ENCODE measurements around the gene KLHDC3. TPM values are rescaled to one million over a fixed set of nuclear protein-coding genes. Genes with fewer than 3 reads are reported as not detected.

Gene KLHDC3
- total RNA-seq, 1 donor from 2014 or later = 70.8 TPM

DNA sequence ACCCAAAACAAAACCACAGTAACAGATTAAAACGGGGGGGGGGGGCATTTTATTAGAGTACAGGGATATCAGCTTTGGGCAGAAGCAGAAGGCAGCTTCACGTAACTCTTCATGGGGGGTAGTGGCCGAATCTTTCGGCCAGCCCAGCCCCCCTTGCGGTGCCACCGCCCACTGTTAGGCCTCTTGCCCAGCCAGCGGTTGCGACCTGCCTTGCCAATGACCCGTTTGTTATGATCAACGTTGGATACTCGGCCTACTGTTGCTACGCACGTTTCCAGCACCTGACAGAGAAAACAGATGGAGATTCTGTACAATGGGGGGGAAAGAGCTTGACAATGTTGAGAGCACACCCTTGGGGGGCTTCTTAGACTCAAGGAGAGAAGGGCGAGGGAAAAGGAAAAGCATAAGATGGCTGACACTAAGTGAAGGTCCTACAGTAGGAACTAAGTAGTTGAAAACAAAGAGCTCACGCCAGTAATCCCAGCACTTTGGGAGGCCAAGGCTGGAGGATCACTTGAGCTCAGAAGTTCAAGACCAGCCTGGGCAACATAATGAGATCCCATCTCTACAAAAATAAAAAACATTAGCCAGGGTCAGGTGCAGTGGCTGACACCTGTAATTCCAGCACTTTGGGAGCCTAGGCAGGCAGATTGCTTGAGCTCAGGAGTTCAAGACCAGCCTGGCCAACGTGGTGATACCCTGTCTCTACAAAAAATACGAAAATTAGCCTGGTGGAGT lies 40.3 kb downstream of the KLHDC3 start:
- DNase-seq (ENCODE audit: low read depth) = no peak
- TF ChIP-seq, protein P1, sequence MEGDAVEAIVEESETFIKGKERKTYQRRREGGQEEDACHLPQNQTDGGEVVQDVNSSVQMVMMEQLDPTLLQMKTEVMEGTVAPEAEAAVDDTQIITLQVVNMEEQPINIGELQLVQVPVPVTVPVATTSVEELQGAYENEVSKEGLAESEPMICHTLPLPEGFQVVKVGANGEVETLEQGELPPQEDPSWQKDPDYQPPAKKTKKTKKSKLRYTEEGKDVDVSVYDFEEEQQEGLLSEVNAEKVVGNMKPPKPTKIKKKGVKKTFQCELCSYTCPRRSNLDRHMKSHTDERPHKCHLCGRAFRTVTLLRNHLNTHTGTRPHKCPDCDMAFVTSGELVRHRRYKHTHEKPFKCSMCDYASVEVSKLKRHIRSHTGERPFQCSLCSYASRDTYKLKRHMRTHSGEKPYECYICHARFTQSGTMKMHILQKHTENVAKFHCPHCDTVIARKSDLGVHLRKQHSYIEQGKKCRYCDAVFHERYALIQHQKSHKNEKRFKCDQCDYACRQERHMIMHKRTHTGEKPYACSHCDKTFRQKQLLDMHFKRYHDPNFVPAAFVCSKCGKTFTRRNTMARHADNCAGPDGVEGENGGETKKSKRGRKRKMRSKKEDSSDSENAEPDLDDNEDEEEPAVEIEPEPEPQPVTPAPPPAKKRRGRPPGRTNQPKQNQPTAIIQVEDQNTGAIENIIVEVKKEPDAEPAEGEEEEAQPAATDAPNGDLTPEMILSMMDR (conservative IDR thresholded peaks at IDR 0.05; ENCODE audit: low read depth, low read length) = no peak
- peak overlapping the region; percentile 72 for H3K4me3 ChIP-seq (ENCODE audit: low read depth, low read length)

DNA sequence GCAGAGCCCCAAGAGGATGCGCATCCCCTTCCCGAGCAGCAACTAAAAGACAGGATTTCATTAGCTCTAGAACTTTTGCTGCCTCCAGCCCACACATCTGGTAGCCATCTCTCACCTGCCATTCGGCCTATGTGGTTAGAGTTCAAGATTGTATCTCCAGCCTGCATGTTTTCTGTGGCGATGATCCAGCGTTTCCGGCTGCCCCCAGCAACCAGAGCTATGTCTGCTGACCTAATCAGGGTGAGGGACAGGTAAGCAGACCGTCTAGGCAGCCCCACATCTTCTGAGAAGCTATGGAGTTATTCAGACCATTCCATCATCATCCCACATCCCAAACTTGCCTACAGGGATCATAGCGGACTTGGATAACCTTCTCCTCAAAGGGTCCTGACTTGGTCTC lies 41.9 kb downstream of the KLHDC3 start:
- TF ChIP-seq, protein P1 (conservative IDR thresholded peaks at IDR 0.05; ENCODE audit: low read depth, low read length) = no peak
- H3K4me3 ChIP-seq (ENCODE audit: low read depth, low read length) = no peak overlapping the region
- no peak for DNase-seq (ENCODE audit: low read depth)

DNA sequence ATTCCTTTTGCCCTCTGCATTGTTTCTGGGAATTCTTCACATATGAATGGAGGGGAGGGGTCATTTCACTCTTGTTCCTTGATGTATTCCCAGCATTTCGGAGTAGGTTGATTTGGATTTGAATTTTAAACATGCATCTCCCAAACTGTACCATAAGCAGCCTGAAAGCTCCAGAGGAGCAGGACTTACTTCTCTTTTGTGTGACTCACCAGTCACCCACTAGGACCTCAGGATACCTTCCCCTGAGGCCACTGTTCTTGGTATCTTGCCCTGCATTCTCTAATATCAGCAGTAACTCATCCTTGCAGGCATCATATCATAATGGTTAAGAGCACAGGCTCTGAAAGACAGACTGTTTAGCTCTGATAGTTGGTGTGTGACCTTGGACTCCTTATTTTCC lies 44.5 kb downstream of the KLHDC3 start:
- DNase-seq (ENCODE audit: low read depth) = no peak
- peak overlapping the region; percentile 90 for H3K4me3 ChIP-seq (ENCODE audit: low read depth, low read length)
- TF ChIP-seq, protein P1 (conservative IDR thresholded peaks at IDR 0.05; ENCODE audit: low read depth, low read length) = no peak

DNA sequence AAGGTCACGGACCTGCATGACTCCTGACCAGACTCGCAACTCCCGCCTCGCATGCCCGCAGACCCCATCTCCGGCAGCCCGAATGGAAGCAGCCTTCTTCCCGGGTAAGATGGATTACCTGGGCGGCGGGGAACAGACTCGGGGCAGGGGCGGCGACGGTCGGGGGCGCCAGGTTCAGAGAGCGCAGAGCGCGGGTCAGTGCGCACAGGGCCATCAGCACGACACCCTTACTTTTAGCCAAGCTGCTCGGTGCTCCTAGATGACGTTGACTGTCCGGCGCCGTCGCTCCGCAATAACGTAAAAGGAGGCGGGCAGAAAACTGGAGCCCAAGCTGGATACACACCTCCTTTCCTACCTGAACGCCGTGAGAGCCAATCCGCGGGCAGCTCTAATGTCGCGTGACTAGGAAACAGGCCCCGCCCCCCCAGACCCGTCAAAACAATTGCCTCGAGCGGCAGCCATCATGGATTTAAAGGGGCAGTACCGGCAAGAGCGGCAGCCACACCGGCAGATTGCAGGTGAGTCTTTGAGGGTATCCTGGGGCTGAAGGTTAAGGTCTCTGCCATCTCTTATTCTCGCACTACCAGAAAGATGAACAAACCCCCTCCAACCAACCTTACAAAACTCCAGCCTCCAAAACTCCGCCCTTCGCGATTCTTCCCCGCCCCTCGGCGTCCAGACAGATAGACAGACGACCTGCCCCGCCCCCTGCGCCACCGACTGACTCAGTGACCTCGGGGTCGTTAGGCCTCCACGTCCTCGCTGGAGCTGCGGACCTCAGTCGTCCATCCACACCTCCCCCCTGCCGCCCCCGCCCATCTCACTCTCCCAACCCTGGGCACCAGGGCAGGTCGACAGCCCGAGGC lies 45.4 kb downstream of the KLHDC3 start, which contains the start of the genes KLC4 and MRPL2:
TSS of gene KLC4 (plus strand) at position 464 of the 866 bp plus-strand sequence. CDS start 1,705 bp downstream, outside the sequence.
TSS of gene MRPL2 (minus strand) at position 267 of the 866 bp plus-strand sequence. CDS start at position 214, 53 bp downstream.
- TF ChIP-seq, protein P1 (conservative IDR thresholded peaks at IDR 0.05; ENCODE audit: low read depth, low read length) = no peak
- DNase-seq (ENCODE audit: low read depth) = peak; percentile 85
- H3K4me3 ChIP-seq (ENCODE audit: low read depth, low read length) = peak within 1 kb of the TSS; percentile 90

DNA sequence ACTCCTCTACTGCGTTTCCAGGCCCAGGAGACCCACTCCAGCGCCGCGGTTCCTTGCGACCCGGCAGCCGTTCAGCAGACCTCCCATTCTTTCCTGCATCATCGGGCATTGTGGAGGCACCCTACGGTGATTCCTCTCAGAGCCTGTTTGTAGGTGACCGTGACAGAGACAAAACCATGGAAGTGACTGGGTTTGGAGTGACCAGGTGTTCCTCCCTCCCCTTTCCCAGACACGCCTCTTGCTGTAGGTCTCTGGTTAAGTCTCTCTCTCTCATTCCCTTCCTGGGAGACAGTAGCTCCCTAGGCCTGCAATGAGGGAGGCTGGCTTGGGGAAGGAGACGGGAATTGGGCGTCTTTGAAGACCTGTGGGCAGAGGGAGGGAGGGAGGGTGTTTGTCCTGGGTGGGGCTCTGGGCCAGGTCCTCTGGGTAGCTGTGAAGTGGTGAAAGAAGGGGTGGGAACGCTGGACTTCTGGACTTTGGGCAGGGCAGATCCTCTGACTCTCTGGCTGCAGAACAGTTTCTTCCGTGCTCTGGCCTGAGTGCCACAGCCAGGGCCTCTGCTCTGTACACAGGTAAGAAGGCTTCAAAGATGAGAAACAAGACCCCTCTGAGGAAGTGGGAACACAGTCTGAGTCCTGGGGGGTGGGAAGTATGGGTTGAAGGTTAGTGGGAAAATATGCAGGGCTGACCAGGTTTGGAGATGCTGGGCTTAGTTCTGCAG lies 46.1 kb downstream of the KLHDC3 start:
- TF ChIP-seq, protein P1 (conservative IDR thresholded peaks at IDR 0.05; ENCODE audit: low read depth, low read length) = no peak
- DNase-seq (ENCODE audit: low read depth) = no peak
- H3K4me3 ChIP-seq (ENCODE audit: low read depth, low read length) = peak overlapping the region; percentile 90

DNA sequence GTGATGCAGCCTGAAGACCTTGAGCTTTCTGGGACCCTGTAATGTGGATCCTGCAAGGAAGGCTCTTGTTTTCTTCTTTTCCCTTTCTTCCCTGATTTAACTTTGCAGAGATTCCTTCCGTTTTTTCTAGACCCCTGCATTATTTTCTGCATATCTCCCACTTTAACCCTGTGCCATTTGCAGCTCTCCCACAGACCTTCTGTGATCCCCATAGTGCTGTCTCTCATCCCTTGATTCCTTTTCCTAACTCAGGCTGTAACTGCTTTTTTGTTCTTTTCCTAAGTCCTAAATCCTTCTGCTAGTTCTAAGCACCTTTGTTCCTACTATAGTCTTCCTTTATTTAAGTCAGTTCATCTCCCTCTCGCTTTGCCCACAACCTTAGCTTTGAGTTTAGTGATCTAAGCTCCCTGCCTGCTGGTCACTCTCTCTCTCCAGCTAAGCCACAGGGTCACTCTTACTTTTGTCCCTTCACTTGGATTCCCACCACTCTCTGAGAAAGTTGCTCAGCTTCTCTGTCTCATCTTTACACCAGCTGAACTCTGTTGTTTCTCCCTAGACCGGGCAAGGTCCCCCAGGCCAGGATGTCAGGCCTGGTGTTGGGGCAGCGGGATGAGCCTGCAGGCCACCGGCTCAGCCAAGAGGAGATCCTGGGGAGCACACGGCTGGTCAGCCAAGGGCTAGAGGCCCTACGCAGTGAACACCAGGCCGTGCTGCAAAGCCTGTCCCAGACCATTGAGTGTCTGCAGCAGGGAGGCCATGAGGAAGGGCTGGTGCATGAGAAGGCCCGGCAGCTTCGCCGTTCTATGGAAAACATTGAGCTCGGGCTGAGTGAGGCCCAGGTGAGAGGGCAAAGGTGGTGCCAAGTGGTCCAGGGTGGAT lies 46.9 kb downstream of the KLHDC3 start:
- H3K4me3 ChIP-seq (ENCODE audit: low read depth, low read length) = peak overlapping the region; percentile 90
- TF ChIP-seq, protein P1 (conservative IDR thresholded peaks at IDR 0.05; ENCODE audit: low read depth, low read length) = no peak
- DNase-seq (ENCODE audit: low read depth) = no peak
